Endothelial cell of umbilical vein (primary cell): ENCODE data around the gene P2RY13. TPM values are rescaled to one million over a fixed set of nuclear protein-coding genes. Genes with fewer than 3 reads are reported as not detected.

Experiments
- BruUV-seq: library from RNA; stranded (reverse); fragments of 400-500 nt; replicated peaks from 2 replicates; lab custom pipeline; 2021; lab: Mats Ljungman, UMichigan
- CTCF ChIA-PET: fragments of 300-600, 350-600 bp; sonication (Branson Sonifier 250); formaldehyde crosslinking; loops from one replicate; lab custom pipeline; 2021; ENCODE audit warnings: antibody characterized with exemption, inconsistent platforms; lab: Charles Lee
- POLR2A ChIA-PET: fragments of 300-600, 350-600 bp; sonication (Branson Sonifier 250); formaldehyde crosslinking; loops from one replicate; lab custom pipeline; 2021; ENCODE audit warnings: antibody characterized with exemption, inconsistent platforms; lab: Charles Lee
- DNase-seq: peaks from one replicate; pipeline ENCODE4 v3.0.0-alpha.2; 2011; ENCODE audit warnings: low read depth, low spot score
- FAIRE-seq: peaks from 2 replicates; lab custom pipeline; 2011; peaks lifted over from hg19 to GRCh38; lab: Jason Lieb, UNC
- H2AFZ ChIP-seq: 2 replicates; pipeline ENCODE4 v1.6.0; 2012; ENCODE audit warnings: low read depth, low read length, control low read depth, inconsistent platforms
- H3K27ac ChIP-seq: 2 replicates; pipeline ENCODE4 v1.5.1; 2011; ENCODE audit warnings: low read depth, mild to moderate bottlenecking, control low read depth, low read length, moderate library complexity; ENCODE audit not compliant: insufficient read depth
- H3K27me3 ChIP-seq, 2 experiments: 2 replicates each; pipeline versions ENCODE4 v1.6.0 to v1.6.1; 2011; ENCODE audit warnings: low read length in 2 of 2, mixed read lengths in 1 of 2; ENCODE audit not compliant: control insufficient read depth in 2 of 2, insufficient read depth in 2 of 2
- H3K36me3 ChIP-seq, 2 experiments: 2 replicates in 1 of 2; 3 replicates in 1 of 2; pipeline ENCODE4 v1.5.1; 2011; ENCODE audit warnings: low read length in 2 of 2, mild to moderate bottlenecking in 1 of 2, moderate library complexity in 1 of 2; ENCODE audit not compliant: control insufficient read depth in 2 of 2, insufficient read depth in 2 of 2; ENCODE audit errors: extremely low read depth in 1 of 2
- H3K4me1 ChIP-seq: 3 replicates; pipeline ENCODE4 v1.5.1; 2011; ENCODE audit warnings: mild to moderate bottlenecking, low read length; ENCODE audit not compliant: control insufficient read depth, insufficient read depth; ENCODE audit errors: extremely low read depth
- H3K4me2 ChIP-seq: 2 replicates; pipeline ENCODE4 v1.6.1; 2011; ENCODE audit warnings: low read length, control low read depth, mixed read lengths; ENCODE audit not compliant: insufficient read depth
- H3K4me3 ChIP-seq, 3 experiments: fragments of 200-600 bp in 1 of 3; sonication (generic), shearing (Covaris generic) in 1 of 3; replicated peaks in 1 of 3; 2 replicates each; pipeline ENCODE4 v1.5.1; 2011 to 2016; ENCODE audit warnings: control low read depth in 3 of 3, low read length in 3 of 3, mild to moderate bottlenecking in 2 of 3, inconsistent platforms in 1 of 3, low read depth in 1 of 3, moderate library complexity in 1 of 3; ENCODE audit not compliant: insufficient read depth in 1 of 3
- H3K79me2 ChIP-seq: 2 replicates; pipeline ENCODE4 v1.6.0; 2012; ENCODE audit warnings: low read length, inconsistent platforms; ENCODE audit not compliant: control insufficient read depth, insufficient read depth
- H3K9ac ChIP-seq: replicated peaks from 2 replicates; pipeline ENCODE3; 2011; ENCODE audit warnings: low read length, control low read depth; ENCODE audit not compliant: insufficient read depth; ENCODE audit errors: extremely low read depth
- H3K9me1 ChIP-seq: replicated peaks from 3 replicates; pipeline ENCODE4 v1.6.0; 2011; ENCODE audit warnings: mild to moderate bottlenecking, low read length; ENCODE audit not compliant: control insufficient read depth, insufficient read depth; ENCODE audit errors: extremely low read depth
- H3K9me3 ChIP-seq: replicated peaks from 2 replicates; pipeline ENCODE4 v1.5.1; 2012; ENCODE audit warnings: low read length, inconsistent platforms; ENCODE audit not compliant: control insufficient read depth, insufficient read depth
- H4K20me1 ChIP-seq: replicated peaks from 2 replicates; pipeline ENCODE3; 2011; ENCODE audit warnings: mild to moderate bottlenecking, low read length; ENCODE audit not compliant: control insufficient read depth, insufficient read depth; ENCODE audit errors: extremely low read depth
- EZH2 ChIP-seq: IDR thresholded peaks from 2 replicates; pipeline ENCODE4 v1.6.1; 2012; ENCODE audit warnings: borderline replicate concordance, low read depth, mild to moderate bottlenecking, moderate library complexity, low read length, inconsistent platforms; ENCODE audit not compliant: severe bottlenecking
- FOS ChIP-seq: IDR thresholded peaks from 2 replicates; pipeline ENCODE4 v1.6.1; 2011; ENCODE audit warnings: mild to moderate bottlenecking, low read length, moderate library complexity, borderline replicate concordance; ENCODE audit not compliant: insufficient read depth
- GATA2 ChIP-seq: IDR thresholded peaks from 2 replicates; pipeline ENCODE4 v1.7.0; 2011; ENCODE audit warnings: low read depth, mild to moderate bottlenecking, moderate library complexity, mixed read lengths, low read length; ENCODE audit not compliant: insufficient read length, insufficient read depth
- JUN ChIP-seq: IDR thresholded peaks from 2 replicates; pipeline ENCODE4 v1.6.1; 2011; ENCODE audit warnings: borderline replicate concordance, low read depth; ENCODE audit not compliant: insufficient read length, insufficient read depth
- MYC ChIP-seq: IDR thresholded peaks from one replicate; pipeline ENCODE4 v1.6.1; 2011; ENCODE audit warnings: mild to moderate bottlenecking, low read depth, low read length
- POLR2A ChIP-seq: IDR thresholded peaks from 2 replicates; pipeline ENCODE4 v1.6.1; 2012; ENCODE audit warnings: low read depth, mild to moderate bottlenecking, control low read depth, low read length
- POLR2AphosphoS5 ChIP-seq: IDR thresholded peaks from 2 replicates; pipeline ENCODE4 v1.6.1; 2012; ENCODE audit warnings: low read depth, mild to moderate bottlenecking, control low read depth, low read length, moderate library complexity; ENCODE audit not compliant: insufficient read depth
- dilution Hi-C: fragments of 300-500 bp; cut with MboI; formaldehyde crosslinking; loops from one replicate; pipeline ENCODE4 v1.15.0; 2019; ENCODE audit warnings: low sequenced_read_pairs; ENCODE audit not compliant: extremely low pct_ligation_motif_present
- intact Hi-C: fragments of 100-400 bp; cut with micrococcal nuclease; formaldehyde crosslinking; loops from one replicate; pipeline ENCODE4 v1.10.0; 2022
- polyA plus RNA-seq, 4 experiments: library from polyadenylated mRNA; depleted of rRNA in 3 of 4; stranded (reverse) in 3 of 4; unstranded in 1 of 4; fragments of >200 nt; gene quantifications; 2 replicates each; pipeline versions ENCODE4 v1.2.1 to v1.2.3, GENCODE V29; 2011 to 2012; ENCODE audit warnings: missing spikeins in 1 of 4
- total RNA-seq: library from RNA; stranded (reverse); gene quantifications from 2 replicates; pipeline ENCODE4 v1.2.3, GENCODE V29; 2021
- TF ChIP-seq, protein P1 (sequence below): IDR thresholded peaks from 2 replicates; pipeline ENCODE4 v1.6.1; 2011; ENCODE audit not compliant: insufficient read depth, insufficient read length
- TF ChIP-seq, protein P2 (sequence below), 2 donors: IDR thresholded peaks; 1 replicate in 1 of 2; 2 replicates in 1 of 2; pipeline ENCODE4 v1.5.1; 2011; ENCODE audit warnings: low read length in 2 of 2, mild to moderate bottlenecking in 2 of 2, moderate library complexity in 2 of 2, control low read depth in 1 of 2, inconsistent platforms in 1 of 2, low read depth in 1 of 2; ENCODE audit not compliant: insufficient read depth in 1 of 2; ENCODE audit errors: extremely low read depth in 1 of 2

P2RY13 gene
- total and polyA plus RNA-seq, 2 donors (not counting 3 experiments of a cell fraction or from before 2014, with no cell fraction given), result not detected

DNA sequence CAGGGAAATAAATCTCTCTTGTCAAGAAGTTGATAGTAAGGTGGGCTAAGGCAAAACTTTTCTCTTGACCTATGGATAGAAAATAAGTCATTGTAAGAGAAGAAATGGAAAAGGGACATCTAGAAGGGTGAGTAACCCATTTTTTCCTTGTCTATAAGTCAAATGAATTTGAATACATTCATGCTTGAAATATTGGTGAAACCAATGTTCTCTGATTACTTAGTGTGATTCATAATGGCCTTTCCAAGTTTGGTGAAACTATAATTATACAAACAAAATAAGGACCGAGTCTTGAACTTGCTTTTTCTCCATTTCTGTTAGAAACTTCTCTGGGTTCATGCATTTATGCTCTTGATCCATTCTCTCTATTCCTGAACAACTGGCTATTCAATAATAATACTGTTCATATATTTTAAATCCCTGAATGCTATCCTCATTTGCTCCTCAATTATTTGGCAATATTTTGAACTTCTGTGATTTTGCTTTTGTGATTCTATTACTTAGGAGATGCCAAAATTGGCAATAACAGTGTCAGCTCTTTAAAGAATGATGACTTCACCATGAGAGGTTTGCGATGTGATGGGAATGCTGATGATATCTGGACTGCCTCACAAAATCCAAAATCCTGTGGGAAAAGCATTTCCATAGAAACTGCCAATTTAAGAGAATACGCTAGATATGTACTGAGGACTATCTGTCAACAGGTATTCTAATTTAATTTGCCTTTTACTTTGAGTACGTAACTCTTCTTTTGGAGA is 42.9 kb upstream of the P2RY13 start:
- Histone ChIP-seq H3K4me1 (no peaks in the 10 kb centered on the region), H3K27me3 (no peaks in the 10 kb centered on the region), H3K9ac (no peak overlapping the region), H3K4me3 (no peak overlapping the region), H2AFZ (no peak overlapping the region), H3K27ac (no peak overlapping the region), H3K9me3 (no peaks in the 10 kb centered on the region), H3K79me2 (no peaks in the 10 kb centered on the region), H3K9me1 (no peaks in the 10 kb centered on the region), H4K20me1 (no peaks in the 10 kb centered on the region), H3K36me3 (no peaks in the 10 kb centered on the region), H3K4me2 (no peak overlapping the region)
- ChIA-PET CTCF (no interaction called here), POLR2A (no interaction called here)
- FAIRE-seq, result no peak
- no peak for DNase-seq
- BruUV-seq, result no TSS peak
- TF ChIP-seq EZH2 (no peak), MYC (no peak), JUN (no peak), POLR2A (no peak), FOS (no peak), GATA2 (no peak)
- TF ChIP-seq, protein P1, sequence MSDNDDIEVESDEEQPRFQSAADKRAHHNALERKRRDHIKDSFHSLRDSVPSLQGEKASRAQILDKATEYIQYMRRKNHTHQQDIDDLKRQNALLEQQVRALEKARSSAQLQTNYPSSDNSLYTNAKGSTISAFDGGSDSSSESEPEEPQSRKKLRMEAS, result no peak
- intact Hi-C loops, result no loop called here
- dilution Hi-C loops, result no loop called here

DNA sequence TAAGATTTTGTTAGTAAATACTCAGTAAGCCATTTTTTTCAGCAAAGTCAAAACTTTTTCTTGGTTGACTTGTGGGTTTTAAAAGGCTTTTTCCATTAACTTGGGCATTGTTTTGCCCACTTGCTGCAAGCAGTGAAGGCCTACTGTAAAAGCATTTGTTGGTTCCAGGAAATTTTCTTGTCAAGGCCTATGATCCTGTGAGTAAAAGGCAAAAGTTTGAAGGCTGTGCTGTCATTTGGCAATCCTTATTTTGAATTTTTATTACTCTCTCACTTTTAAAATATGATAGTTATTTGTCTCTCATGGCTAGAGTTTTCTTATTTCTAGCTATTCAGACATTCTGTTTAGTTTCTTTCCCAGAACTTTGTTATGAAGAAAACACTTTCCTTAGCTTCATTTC is 42.2 kb upstream of the P2RY13 start:
- H3K4me3 ChIP-seq, result no peak overlapping the region
- no peak for TF ChIP-seq POLR2A
- TF ChIP-seq FOS, result no peak
- TF ChIP-seq, protein P1, result no peak
- no peak for TF ChIP-seq MYC
- TF ChIP-seq JUN, result no peak
- no peak for TF ChIP-seq EZH2
- TF ChIP-seq, protein P2, sequence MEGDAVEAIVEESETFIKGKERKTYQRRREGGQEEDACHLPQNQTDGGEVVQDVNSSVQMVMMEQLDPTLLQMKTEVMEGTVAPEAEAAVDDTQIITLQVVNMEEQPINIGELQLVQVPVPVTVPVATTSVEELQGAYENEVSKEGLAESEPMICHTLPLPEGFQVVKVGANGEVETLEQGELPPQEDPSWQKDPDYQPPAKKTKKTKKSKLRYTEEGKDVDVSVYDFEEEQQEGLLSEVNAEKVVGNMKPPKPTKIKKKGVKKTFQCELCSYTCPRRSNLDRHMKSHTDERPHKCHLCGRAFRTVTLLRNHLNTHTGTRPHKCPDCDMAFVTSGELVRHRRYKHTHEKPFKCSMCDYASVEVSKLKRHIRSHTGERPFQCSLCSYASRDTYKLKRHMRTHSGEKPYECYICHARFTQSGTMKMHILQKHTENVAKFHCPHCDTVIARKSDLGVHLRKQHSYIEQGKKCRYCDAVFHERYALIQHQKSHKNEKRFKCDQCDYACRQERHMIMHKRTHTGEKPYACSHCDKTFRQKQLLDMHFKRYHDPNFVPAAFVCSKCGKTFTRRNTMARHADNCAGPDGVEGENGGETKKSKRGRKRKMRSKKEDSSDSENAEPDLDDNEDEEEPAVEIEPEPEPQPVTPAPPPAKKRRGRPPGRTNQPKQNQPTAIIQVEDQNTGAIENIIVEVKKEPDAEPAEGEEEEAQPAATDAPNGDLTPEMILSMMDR (IDR thresholded peaks at IDR 0.05; ENCODE audit: extremely low read depth in 1 of 2, insufficient read depth in 1 of 2, low read depth in 1 of 2, low read length in 2 of 2), result no peak
- no peak for TF ChIP-seq GATA2
- no peak for TF ChIP-seq POLR2AphosphoS5
- no TSS peak for BruUV-seq
- H3K36me3 ChIP-seq, result no peaks in the 10 kb centered on the region
- dilution Hi-C loops (no loop called here), intact Hi-C loops (no loop called here)
- no peaks in the 10 kb centered on the region for H3K27me3 ChIP-seq
- H3K4me1 ChIP-seq, result no peaks in the 10 kb centered on the region
- no peak overlapping the region for H2AFZ ChIP-seq
- ChIA-PET CTCF (interaction anchor here (1.1 kb wide), 1 partner anchor 10 kb away, joined by 3 read pairs; no protein-coding TSS in a partner anchor), POLR2A (no interaction called here)
- no peaks in the 10 kb centered on the region for H3K9me3 ChIP-seq
- no peak overlapping the region for H3K9ac ChIP-seq
- no peak for FAIRE-seq
- H3K4me2 ChIP-seq, result no peak overlapping the region
- H3K9me1 ChIP-seq, result no peaks in the 10 kb centered on the region
- H4K20me1 ChIP-seq, result no peaks in the 10 kb centered on the region
- H3K79me2 ChIP-seq, result no peaks in the 10 kb centered on the region
- no peak for DNase-seq
- no peak overlapping the region for H3K27ac ChIP-seq
